Measurements from ENCODE around the gene LAMA3.

- TF ChIP-seq CTCF (conservative IDR thresholded peaks at IDR 0.05; ENCODE audit: low read length): no peak
- TF ChIP-seq EZH2phosphoT487 (IDR thresholded peaks at IDR 0.05; ENCODE audit: borderline replicate concordance): no peak
Measured at GRCh38 chr18:23903971-23904370, 214.7 kb downstream of the LAMA3 start.

All from Loucy (cell line).